ENCODE data around the gene TPMT.

- TF ChIP-seq CTCF (IDR thresholded peaks at IDR 0.05), result no peak
- TF ChIP-seq POLR2AphosphoS5 (IDR thresholded peaks at IDR 0.05), result no peak
These were observed 18.6 kb downstream of the TPMT start for GRCh38 chr6:18136260-18136659.

All from breast epithelium (tissue), 3 donors.